ENCODE data around the gene TMCC2. TPM values are rescaled to one million over a fixed set of nuclear protein-coding genes. Genes with fewer than 3 reads are reported as not detected.

Gene TMCC2
- polyA plus RNA-seq, 3 donors = 0.16 to 0.27 TPM; not detected in 1

GRCh38 chr1:205303247-205303888, 75.6 kb downstream of the TMCC2 start:
- Histone ChIP-seq H3K9ac (ENCODE audit: insufficient read depth, low read length, poor library complexity, severe bottlenecking) (no peak overlapping the region), H4K20me1 (ENCODE audit: insufficient read depth, low read length) (peaks cover 73% of the 10 kb centered on the region), H3K36me3 (replicated peaks in 1 of 2; ENCODE audit: control insufficient read depth in 1 of 2, insufficient read depth in 2 of 2, low read length in 2 of 2) (peaks cover 72 to 73% of the 10 kb centered on the region in 2 donors), H3K4me2 (replicated peaks; ENCODE audit: extremely low read depth, low read length, poor library complexity, severe bottlenecking) (no peak overlapping the region), H3K9me3 (replicated peaks in 1 of 2; ENCODE audit: control insufficient read depth in 1 of 2, insufficient read depth in 1 of 2, low read length in 2 of 2) (no peaks in the 10 kb centered on the region), H3K27ac (ENCODE audit: low read depth in 1 of 2, low read length in 2 of 2) (no peak overlapping the region), H2AFZ (ENCODE audit: insufficient read depth, low read depth, low read length, poor library complexity, severe bottlenecking) (no peak overlapping the region), H3K4me1 (ENCODE audit: control insufficient read depth in 1 of 2, insufficient read depth in 2 of 2, low read length in 2 of 2) (peaks cover 10 to 23% of the 10 kb centered on the region in 2 donors), H3K79me2 (ENCODE audit: insufficient read depth, low read length) (no peaks in the 10 kb centered on the region), H3K27me3 (ENCODE audit: control insufficient read depth in 2 of 2, insufficient read depth in 2 of 2, low read length in 2 of 2) (no peaks in the 10 kb centered on the region), H3K4me3 (replicated peaks in 1 of 3; ENCODE audit: low read depth in 2 of 3, low read length in 3 of 3) (no peak overlapping the region)
- no peak for TF ChIP-seq CTCF (IDR thresholded peaks at IDR 0.05)
- H3K36me3 Mint-ChIP-seq = peaks cover 63 to 75% of the 10 kb centered on the region in 2 donors
- H3K4me1 Mint-ChIP-seq = peaks cover 21% of the 10 kb centered on the region
- 96% methylated on average over 19 of the region's 20 CpGs for WGBS (ENCODE audit: insufficient coverage)
- DNase-seq = no peak
- intact Hi-C loops (cut with micrococcal nuclease) = no loop called here
- no peak overlapping the region for H3K4me3 Mint-ChIP-seq
- H3K27me3 Mint-ChIP-seq (ENCODE audit: low read depth in 3 of 3) = peaks cover 0 to 2% (median 0%) of the 10 kb centered on the region in 3 donors
- no peaks in the 10 kb centered on the region for H3K9me3 Mint-ChIP-seq
- no peak overlapping the region for H3K27ac Mint-ChIP-seq

GRCh38 chr1:205304046-205304694, 76.4 kb downstream of the TMCC2 start:
- peaks cover 71 to 83% of the 10 kb centered on the region in 2 donors for H3K36me3 Mint-ChIP-seq
- 96% methylated on average over 17 of the region's 19 CpGs for WGBS (ENCODE audit: insufficient coverage)
- H3K27me3 Mint-ChIP-seq (ENCODE audit: low read depth in 3 of 3) = no peaks in the 10 kb centered on the region

More at GRCh38 chr1:205304046-205304694, 76.4 kb downstream of the TMCC2 start:
- Histone ChIP-seq H3K27me3 (ENCODE audit: control insufficient read depth in 2 of 2, insufficient read depth in 2 of 2, low read length in 2 of 2) (no peaks in the 10 kb centered on the region), H3K4me2 (replicated peaks; ENCODE audit: extremely low read depth, low read length, poor library complexity, severe bottlenecking) (no peak overlapping the region), H3K4me1 (ENCODE audit: control insufficient read depth in 1 of 2, insufficient read depth in 2 of 2, low read length in 2 of 2) (peaks cover 10 to 21% of the 10 kb centered on the region in 2 donors), H4K20me1 (ENCODE audit: insufficient read depth, low read length) (peaks cover 81% of the 10 kb centered on the region), H3K9me3 (replicated peaks in 1 of 2; ENCODE audit: control insufficient read depth in 1 of 2, insufficient read depth in 1 of 2, low read length in 2 of 2) (no peaks in the 10 kb centered on the region), H3K4me3 (replicated peaks in 1 of 3; ENCODE audit: low read depth in 2 of 3, low read length in 3 of 3) (no peak overlapping the region), H3K27ac (ENCODE audit: low read depth in 1 of 2, low read length in 2 of 2) (peak overlapping the region in 1 of 2 donors; percentile 27), H3K9ac (ENCODE audit: insufficient read depth, low read length, poor library complexity, severe bottlenecking) (no peak overlapping the region), H2AFZ (ENCODE audit: insufficient read depth, low read depth, low read length, poor library complexity, severe bottlenecking) (no peak overlapping the region), H3K36me3 (replicated peaks in 1 of 2; ENCODE audit: control insufficient read depth in 1 of 2, insufficient read depth in 2 of 2, low read length in 2 of 2) (peaks cover 80 to 81% of the 10 kb centered on the region in 2 donors), H3K79me2 (ENCODE audit: insufficient read depth, low read length) (no peaks in the 10 kb centered on the region)
- H3K4me1 Mint-ChIP-seq = peaks cover 21% of the 10 kb centered on the region
- intact Hi-C loops (cut with micrococcal nuclease) = no loop called here
- DNase-seq = no peak
- no peaks in the 10 kb centered on the region for H3K9me3 Mint-ChIP-seq
- peak overlapping the region in 3 of 7 donors; percentile 20 to 48 (median 27) for H3K27ac Mint-ChIP-seq
- no peak overlapping the region for H3K4me3 Mint-ChIP-seq
- TF ChIP-seq CTCF (IDR thresholded peaks at IDR 0.05) = no peak
